Measurements from ENCODE around the gene CPE. TPM values are rescaled to one million over a fixed set of nuclear protein-coding genes. Genes with fewer than 3 reads are reported as not detected.

The CPE gene
- total and polyA plus RNA-seq, 2 of the 4 experiments (the other 2 are of a cell fraction) = 3.6 to 13.5 TPM

DNA sequence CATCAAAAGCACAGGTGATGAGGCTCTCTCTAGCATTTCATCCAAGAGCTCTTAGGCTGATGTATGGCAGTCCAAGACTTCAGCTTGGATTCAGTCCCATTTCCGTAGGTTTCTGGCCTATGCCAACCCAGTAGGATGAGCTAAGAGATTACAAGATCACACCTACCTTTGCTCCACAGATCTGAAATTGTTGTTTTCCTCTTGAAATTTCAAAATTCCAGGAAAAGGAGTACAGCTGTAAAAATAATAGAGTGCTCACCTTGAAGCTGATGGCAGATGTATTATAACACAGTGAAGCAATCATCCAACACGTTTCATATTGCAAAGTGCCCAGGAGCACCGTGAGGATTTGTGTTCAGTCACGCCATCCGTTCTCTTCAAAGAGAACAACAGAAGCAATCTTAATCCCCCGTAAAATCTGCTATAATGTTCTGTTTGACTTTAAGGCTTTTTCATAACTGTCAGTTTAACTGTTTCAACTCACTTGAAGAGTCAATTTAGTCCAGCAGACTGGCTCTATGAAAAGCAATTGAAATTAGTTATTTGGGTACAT lies 137.5 kb downstream of the CPE start:
- ATAC-seq (ENCODE audit: low read depth) (no peak), DNase-seq (no peak)
- Histone ChIP-seq H3K18ac (ENCODE audit: low read depth, low read length) (no peak overlapping the region), H2BK5ac (ENCODE audit: low read depth, low read length, poor library complexity, severe bottlenecking) (no peak overlapping the region), H3K14ac (replicated peaks; ENCODE audit: low read depth, low read length) (no peak overlapping the region), H4K8ac (ENCODE audit: low read depth in 2 of 2, low read length in 2 of 2) (no peak overlapping the region), H2BK120ac (ENCODE audit: low read depth, low read length) (no peak overlapping the region), H4K5ac (ENCODE audit: low read depth, low read length) (no peak overlapping the region), H3K4me2 (ENCODE audit: low read depth, low read length) (no peak overlapping the region), H3K23ac (ENCODE audit: low read depth, low read length) (no peak overlapping the region), H3K56ac (ENCODE audit: extremely low read depth, insufficient read depth, low read length) (no peak overlapping the region), H3K9me3 (ENCODE audit: control insufficient read depth, insufficient read depth, low read length) (no peaks in the 10 kb centered on the region), H2AK9ac (replicated peaks; ENCODE audit: low read depth, low read length, poor library complexity) (no peak overlapping the region), H3K27ac (ENCODE audit: insufficient read depth, low read length) (no peak overlapping the region), H3K4me1 (ENCODE audit: control insufficient read depth, insufficient read depth, low read length) (no peaks in the 10 kb centered on the region), H3K9me1 (ENCODE audit: insufficient read depth, low read length) (no peaks in the 10 kb centered on the region), H4K91ac (ENCODE audit: insufficient read depth, low read depth, low read length) (no peak overlapping the region), H2BK15ac (ENCODE audit: low read depth, low read length) (no peak overlapping the region), H3K36me3 (ENCODE audit: control insufficient read depth, insufficient read depth, low read length) (no peaks in the 10 kb centered on the region), H2AFZ (replicated peaks; ENCODE audit: low read length, poor library complexity) (no peak overlapping the region), H3K79me1 (ENCODE audit: low read depth in 1 of 2, low read length in 2 of 2) (no peaks in the 10 kb centered on the region), H3K27me3 (ENCODE audit: control insufficient read depth, insufficient read depth, low read length) (no peaks in the 10 kb centered on the region), H2AK5ac (ENCODE audit: low read depth, low read length) (no peak overlapping the region), H2BK20ac (ENCODE audit: low read depth, low read length) (no peak overlapping the region), H3K4ac (ENCODE audit: low read depth, low read length) (no peak overlapping the region), H3K4me3 (ENCODE audit: insufficient read depth, low read depth, low read length) (no peak overlapping the region), H4K20me1 (ENCODE audit: insufficient read depth, low read length) (no peaks in the 10 kb centered on the region), H3K9ac (ENCODE audit: low read depth, low read length) (no peak overlapping the region)
- in situ Hi-C loops (cut with MboI; ENCODE audit: low sequenced_read_pairs) (no loop called here), dilution Hi-C loops (cut with HindIII; ENCODE audit: low sequenced_read_pairs, unreplicated experiment) (no loop called here), intact Hi-C loops (cut with micrococcal nuclease) (no loop called here)
- ChIA-PET POLR2A (ENCODE audit: unreplicated experiment) (no interaction called here), CTCF (no interaction called here)
- TF ChIP-seq CEBPB (IDR thresholded peaks at IDR 0.05; ENCODE audit: low read depth, low read length) (no peak), CHD1 (IDR thresholded peaks at IDR 0.05; ENCODE audit: low read depth, low read length) (no peak), MAFK (IDR thresholded peaks at IDR 0.05; ENCODE audit: low read depth, low read length) (no peak), RFX5 (IDR thresholded peaks at IDR 0.05; ENCODE audit: low read depth, low read length) (no peak), RAD21 (IDR thresholded peaks at IDR 0.05; ENCODE audit: low read length) (no peak), FOS (IDR thresholded peaks at IDR 0.05; ENCODE audit: low read depth, low read length) (no peak), BHLHE40 (IDR thresholded peaks at IDR 0.05; ENCODE audit: low read depth, low read length) (no peak), POLR2A (IDR thresholded peaks at IDR 0.05; ENCODE audit: low read depth, low read length) (no peak), NFE2L2 (IDR thresholded peaks at IDR 0.05; ENCODE audit: low read depth, low read length) (no peak), RCOR1 (IDR thresholded peaks at IDR 0.05; ENCODE audit: insufficient replicate concordance, low read length) (no peak), MXI1 (IDR thresholded peaks at IDR 0.05; ENCODE audit: borderline replicate concordance, low read depth, low read length) (no peak)
- TF ChIP-seq, protein P1, sequence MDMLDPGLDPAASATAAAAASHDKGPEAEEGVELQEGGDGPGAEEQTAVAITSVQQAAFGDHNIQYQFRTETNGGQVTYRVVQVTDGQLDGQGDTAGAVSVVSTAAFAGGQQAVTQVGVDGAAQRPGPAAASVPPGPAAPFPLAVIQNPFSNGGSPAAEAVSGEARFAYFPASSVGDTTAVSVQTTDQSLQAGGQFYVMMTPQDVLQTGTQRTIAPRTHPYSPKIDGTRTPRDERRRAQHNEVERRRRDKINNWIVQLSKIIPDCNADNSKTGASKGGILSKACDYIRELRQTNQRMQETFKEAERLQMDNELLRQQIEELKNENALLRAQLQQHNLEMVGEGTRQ (IDR thresholded peaks at IDR 0.05; ENCODE audit: low read depth, low read length) = no peak
- no CpG with 5 or more reads among the region's 6 CpGs for WGBS, 2 experiments (ENCODE audit: extremely low coverage in 2 of 2, insufficient read length in 1 of 2)
- no TSS peak for BruUV-seq (replicated peaks)
